Ectodermal cell (in vitro differentiated cells): ENCODE results near the gene VAV3.

Experiments
- H3K27ac ChIP-seq: 2 replicates; pipeline ENCODE4 v1.7.0; 2013; ENCODE audit warnings: mild to moderate bottlenecking, low read depth, low read length; ENCODE audit not compliant: insufficient read depth, poor library complexity, severe bottlenecking
- H3K27me3 ChIP-seq: 2 replicates; pipeline ENCODE4 v1.7.0; 2013; ENCODE audit warnings: mild to moderate bottlenecking, low read length; ENCODE audit not compliant: insufficient read depth, control insufficient read depth, poor library complexity, severe bottlenecking
- H3K36me3 ChIP-seq: one replicate; pipeline ENCODE4 v1.7.0; 2013; ENCODE audit warnings: low read length; ENCODE audit not compliant: control insufficient read depth, insufficient read depth
- H3K4me1 ChIP-seq: one replicate; pipeline ENCODE4 v1.7.0; 2013; ENCODE audit warnings: low read length; ENCODE audit not compliant: control insufficient read depth, insufficient read depth
- H3K4me3 ChIP-seq: 2 replicates; pipeline ENCODE4 v1.7.0; 2013; ENCODE audit warnings: low read depth, low read length, control low read depth; ENCODE audit not compliant: insufficient read depth
- H3K9me3 ChIP-seq: 2 replicates; pipeline ENCODE4 v1.7.0; 2013; ENCODE audit warnings: mild to moderate bottlenecking, low read length, moderate library complexity; ENCODE audit not compliant: control insufficient read depth
- WGBS, 2 experiments: methylation state at CpG; one replicate each; pipeline ENCODE4 v1.1.7; 2013; ENCODE audit warnings: missing lambda C conversion rate in 2 of 2; 5-methylcytosine and 5-hydroxymethylcytosine counted together

The VAV3 gene

DNA sequence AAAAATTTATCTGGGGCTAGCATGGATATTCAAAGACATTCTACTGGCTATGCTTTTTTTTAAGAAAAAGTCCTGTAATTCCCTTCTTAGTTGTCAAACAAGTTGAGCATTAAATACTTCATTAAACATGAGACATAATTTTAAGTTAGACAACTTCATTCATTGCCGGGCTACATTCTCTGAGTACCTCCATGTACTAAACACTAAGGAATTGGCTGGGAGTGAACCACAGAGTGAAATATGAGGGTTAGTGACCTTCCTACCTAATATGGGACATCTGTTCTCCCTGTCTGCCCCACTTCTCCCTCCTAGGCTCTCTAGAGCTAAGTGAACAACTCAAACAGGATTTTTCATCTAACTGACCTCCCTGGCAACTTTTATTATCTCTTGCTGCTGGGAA is 370.4 kb downstream of the VAV3 start:
- Histone ChIP-seq H3K27ac (no peak overlapping the region), H3K36me3 (no peaks in the 10 kb centered on the region), H3K9me3 (no peaks in the 10 kb centered on the region), H3K4me1 (no peaks in the 10 kb centered on the region), H3K27me3 (no peaks in the 10 kb centered on the region), H3K4me3 (no peak overlapping the region)
- WGBS, 2 experiments, result 94 to 100% methylated on average over 1 of the region's 1 CpG

DNA sequence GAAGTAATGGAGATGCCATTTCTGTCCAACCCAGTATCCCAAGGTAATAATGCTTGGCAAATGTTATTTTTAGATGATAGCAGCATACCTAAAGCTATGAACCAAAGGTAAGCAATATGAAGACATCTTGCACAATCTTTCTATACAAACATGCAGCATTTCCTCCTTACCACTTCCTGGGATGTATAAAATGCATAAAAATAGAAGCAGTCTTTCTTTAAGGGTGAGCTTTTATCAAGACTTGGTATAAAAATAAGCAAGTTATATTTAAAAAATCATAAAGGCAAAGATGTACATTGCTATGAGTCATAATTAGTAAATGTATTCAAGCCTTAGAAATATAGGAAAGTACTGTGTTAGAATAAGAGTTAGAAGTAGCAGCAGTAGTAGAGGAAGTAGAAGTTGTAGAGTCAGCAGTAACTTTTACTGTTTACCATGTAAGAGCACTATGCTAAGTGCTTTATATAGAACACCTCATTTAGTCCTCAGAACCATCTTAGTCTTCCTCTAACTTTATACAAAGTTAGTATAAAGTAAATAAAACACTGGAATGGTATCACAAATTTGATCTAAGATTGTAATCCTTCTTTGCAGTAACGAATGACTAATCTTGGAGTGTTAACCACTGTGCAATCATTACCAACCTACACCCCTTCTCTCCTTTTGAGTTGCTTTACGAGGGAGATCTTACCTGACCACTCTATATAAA is 371.3 kb downstream of the VAV3 start:
- no peak overlapping the region for H3K4me3 ChIP-seq
- H3K27me3 ChIP-seq, result no peaks in the 10 kb centered on the region
- H3K9me3 ChIP-seq, result no peaks in the 10 kb centered on the region
- H3K27ac ChIP-seq, result no peak overlapping the region
- H3K36me3 ChIP-seq, result no peaks in the 10 kb centered on the region
- no peaks in the 10 kb centered on the region for H3K4me1 ChIP-seq
- WGBS, 2 experiments, result 88 to 99% methylated on average over 2 of the region's 2 CpGs

DNA sequence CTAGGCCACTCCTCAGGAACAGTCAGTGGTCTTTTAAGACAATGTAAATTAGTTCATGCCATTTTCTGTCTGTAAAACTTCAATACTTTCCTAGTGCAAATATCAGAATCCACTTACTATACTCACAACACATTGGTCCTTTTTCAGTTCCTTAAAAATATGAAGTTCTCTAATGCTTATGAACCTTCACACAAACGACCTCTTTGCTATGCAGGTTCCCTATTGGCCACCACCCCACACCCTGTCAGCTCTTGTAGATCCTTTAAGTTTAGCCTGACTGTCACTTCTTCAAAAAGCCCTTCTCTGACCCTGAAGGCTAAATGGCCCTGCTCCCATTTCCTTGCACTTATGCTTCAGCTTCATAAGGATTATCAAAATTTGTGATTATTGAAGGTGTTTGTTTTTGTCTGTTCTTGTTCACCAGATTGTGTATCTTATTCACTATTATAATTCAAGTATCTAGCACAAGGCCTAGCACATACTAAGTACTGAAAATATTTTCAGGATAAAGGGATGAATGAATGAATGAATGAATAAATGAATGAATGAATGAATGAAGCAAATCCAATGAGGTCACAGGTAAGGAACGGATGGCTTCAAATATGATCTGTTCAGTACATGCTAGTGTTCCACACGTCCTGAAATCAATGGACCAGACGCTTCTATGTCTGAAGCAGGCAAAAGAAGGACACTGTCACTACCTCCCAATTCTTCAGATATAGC is 373.9 kb downstream of the VAV3 start:
- no peaks in the 10 kb centered on the region for H3K4me1 ChIP-seq
- H3K27ac ChIP-seq, result no peak overlapping the region
- H3K36me3 ChIP-seq, result no peaks in the 10 kb centered on the region
- H3K27me3 ChIP-seq, result no peaks in the 10 kb centered on the region
- WGBS, 2 experiments, result 90% methylated on average over 4 of the region's 4 CpGs
- no peaks in the 10 kb centered on the region for H3K9me3 ChIP-seq
- H3K4me3 ChIP-seq, result no peak overlapping the region

DNA sequence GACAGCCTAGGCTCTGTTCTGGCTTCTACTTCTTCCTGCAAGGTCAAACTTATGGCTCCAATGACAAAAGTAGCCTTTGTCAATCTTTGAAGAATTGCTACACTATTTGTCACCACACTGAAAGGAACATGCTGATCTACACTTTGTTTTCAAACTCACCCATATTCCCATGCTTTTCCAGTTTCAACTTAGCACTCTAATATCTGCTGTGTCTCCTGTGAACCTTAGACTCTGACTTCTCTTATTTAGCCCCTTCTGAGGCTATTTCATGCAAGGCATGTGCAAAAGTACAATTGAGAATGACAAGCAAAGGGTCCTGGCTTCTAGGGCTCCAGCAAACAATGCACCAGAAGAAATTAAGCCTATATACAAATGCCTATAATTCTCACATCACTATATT is 374.9 kb downstream of the VAV3 start:
- H3K4me1 ChIP-seq, result no peaks in the 10 kb centered on the region
- H3K27ac ChIP-seq, result no peak overlapping the region
- no peaks in the 10 kb centered on the region for H3K27me3 ChIP-seq
- H3K4me3 ChIP-seq, result no peak overlapping the region
- no peaks in the 10 kb centered on the region for H3K36me3 ChIP-seq
- H3K9me3 ChIP-seq, result no peaks in the 10 kb centered on the region

DNA sequence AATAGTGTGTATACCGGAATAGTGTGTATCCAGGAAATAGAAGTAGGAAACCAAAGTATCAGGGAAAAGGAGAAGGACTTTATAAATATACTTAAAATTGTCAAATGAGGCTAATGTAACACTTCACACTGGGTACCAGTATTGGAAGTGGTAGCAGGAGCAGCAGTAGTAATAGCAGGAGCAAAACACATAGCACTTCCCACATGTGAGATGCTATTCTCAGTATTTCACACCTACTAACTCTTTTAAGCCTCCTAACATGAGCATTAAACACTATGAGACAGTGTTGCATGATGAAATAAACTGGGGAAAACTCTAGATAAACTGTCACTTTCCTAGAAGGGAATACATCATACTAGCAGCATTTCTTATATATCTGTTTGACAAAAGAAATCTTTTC is 376.7 kb downstream of the VAV3 start:
- whole genome bisulfite sequencing, 2 experiments, result 100% methylated on average over 1 of the region's 1 CpG; no CpG with 5 or more reads in 1 of the 2 experiments

DNA sequence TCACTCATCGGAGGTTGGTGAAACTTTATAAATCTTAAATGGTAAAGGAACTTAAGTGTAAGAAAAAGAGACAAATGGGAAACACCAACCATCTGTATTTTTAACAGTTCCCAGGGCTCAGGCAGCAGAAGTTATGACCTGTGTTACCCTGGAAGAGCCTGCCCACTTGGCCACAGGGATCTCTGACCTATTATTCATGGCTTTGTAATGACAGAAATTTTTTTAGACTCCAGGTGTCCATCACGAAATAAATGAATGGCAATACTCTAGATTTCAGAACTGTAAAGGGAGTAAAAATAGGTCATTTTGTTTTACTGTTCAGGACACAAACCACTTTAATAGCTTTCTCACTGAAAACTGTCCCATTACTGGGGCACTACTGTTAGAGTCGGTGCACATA is 389.8 kb downstream of the VAV3 start:
- no peaks in the 10 kb centered on the region for H3K27me3 ChIP-seq
- H3K4me1 ChIP-seq, result no peaks in the 10 kb centered on the region
- no peak overlapping the region for H3K4me3 ChIP-seq
- H3K27ac ChIP-seq, result no peak overlapping the region
- H3K9me3 ChIP-seq, result no peaks in the 10 kb centered on the region
- WGBS, 2 experiments, result 84 to 96% methylated on average over 3 of the region's 3 CpGs
- H3K36me3 ChIP-seq, result no peaks in the 10 kb centered on the region

More for the DNA sequence above, 376.7 kb downstream of the VAV3 start:
- H3K36me3 ChIP-seq, result no peaks in the 10 kb centered on the region
- no peaks in the 10 kb centered on the region for H3K27me3 ChIP-seq
- H3K4me1 ChIP-seq, result no peaks in the 10 kb centered on the region
- no peak overlapping the region for H3K27ac ChIP-seq
- H3K9me3 ChIP-seq, result no peaks in the 10 kb centered on the region
- no peak overlapping the region for H3K4me3 ChIP-seq

DNA sequence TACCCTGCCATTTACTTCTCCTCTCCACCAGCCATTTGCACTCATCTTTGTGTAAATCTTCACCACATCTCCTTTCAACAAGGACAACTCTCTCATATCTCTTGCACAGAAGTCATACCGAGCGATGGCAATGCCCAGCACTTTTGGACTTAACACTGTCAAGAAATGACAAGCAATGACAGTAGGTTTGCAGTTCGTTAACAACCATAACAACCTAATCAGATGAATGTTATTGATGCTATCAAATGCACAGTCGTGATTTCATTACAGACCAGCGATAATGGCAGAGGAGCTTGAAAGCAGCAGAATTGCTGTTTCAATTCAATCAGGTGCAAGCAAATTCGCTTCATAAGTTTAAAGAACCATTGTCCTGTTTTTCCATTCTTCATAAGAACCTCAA is 390.9 kb downstream of the VAV3 start:
- H3K9me3 ChIP-seq, result no peaks in the 10 kb centered on the region
- H3K36me3 ChIP-seq, result no peaks in the 10 kb centered on the region
- 94 to 97% methylated on average over 6 of the region's 6 CpGs for WGBS, 2 experiments
- no peak overlapping the region for H3K4me3 ChIP-seq
- no peaks in the 10 kb centered on the region for H3K4me1 ChIP-seq
- H3K27ac ChIP-seq, result no peak overlapping the region
- no peaks in the 10 kb centered on the region for H3K27me3 ChIP-seq

DNA sequence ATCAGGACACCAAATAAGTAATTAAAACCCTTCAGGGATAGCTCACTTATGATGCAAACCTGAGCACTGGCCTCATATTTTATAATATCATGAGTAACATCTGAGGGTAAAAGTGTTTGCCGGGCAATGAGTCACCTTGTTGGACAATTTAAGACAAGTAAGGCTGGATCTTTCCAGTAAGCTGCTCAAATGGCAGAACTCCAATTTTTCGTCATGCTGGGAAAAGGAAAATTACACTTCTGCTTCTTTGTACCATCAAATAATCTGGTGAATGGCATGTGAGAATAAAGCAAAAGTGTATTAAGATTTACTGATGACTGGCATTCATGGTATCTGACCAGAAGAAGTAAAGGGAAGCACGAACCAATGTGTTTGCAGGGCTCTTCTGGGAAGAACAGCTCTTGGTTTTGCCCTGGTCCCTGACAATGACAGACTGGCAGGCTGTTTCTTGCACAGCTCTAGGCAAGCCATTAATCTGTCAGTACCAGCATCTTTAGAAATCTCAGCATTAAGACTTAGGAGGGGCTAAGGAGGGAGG is 392.2 kb downstream of the VAV3 start:
- Histone ChIP-seq H3K27ac (no peak overlapping the region), H3K4me3 (no peak overlapping the region), H3K27me3 (no peaks in the 10 kb centered on the region), H3K9me3 (no peaks in the 10 kb centered on the region), H3K4me1 (no peaks in the 10 kb centered on the region), H3K36me3 (no peaks in the 10 kb centered on the region)
- 93 to 98% methylated on average over 3 of the region's 3 CpGs for WGBS, 2 experiments

DNA sequence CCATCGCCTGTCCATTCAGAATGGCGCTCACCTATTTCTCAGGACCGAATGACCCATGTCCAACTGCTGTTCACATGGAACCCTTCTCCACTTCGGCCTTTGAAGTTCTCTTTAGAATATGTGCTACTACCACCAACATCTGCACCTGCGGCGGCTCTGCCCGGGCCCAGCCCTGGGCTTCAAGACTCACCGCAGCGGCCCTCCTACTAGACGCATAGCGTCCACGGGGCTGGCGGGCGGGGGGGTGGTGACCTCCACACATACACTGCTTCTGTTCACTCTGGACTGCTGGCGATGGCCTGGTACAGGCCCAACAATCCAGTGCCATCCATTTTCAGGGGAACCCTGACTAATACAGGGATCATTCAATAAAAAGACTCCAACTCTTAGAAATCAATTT is 394.2 kb downstream of the VAV3 start:
- H3K4me3 ChIP-seq, result no peak overlapping the region
- no peaks in the 10 kb centered on the region for H3K36me3 ChIP-seq
- H3K27ac ChIP-seq, result no peak overlapping the region
- WGBS, 2 experiments, result 95% methylated on average over 15 of the region's 15 CpGs
- H3K27me3 ChIP-seq, result no peaks in the 10 kb centered on the region
- no peaks in the 10 kb centered on the region for H3K9me3 ChIP-seq
- H3K4me1 ChIP-seq, result no peaks in the 10 kb centered on the region

DNA sequence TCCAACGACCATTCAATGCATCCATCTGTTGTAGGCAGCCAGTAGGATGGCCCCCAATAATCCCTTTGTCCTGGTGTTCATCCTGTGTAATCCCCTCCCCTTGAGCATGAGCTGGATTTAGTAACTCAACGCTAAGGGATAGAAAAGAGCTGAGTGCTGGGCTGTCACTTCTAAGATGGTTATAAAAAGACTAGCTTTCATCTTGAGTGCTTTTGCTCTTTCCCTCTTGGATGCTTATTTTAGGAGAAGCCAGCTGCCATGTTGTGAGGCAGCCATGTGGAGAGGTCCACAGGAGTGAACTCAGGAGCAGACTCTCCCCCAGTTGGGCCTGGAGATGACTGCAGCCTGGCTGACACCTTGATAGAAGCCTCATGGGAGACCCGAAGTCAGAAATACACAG is 401.5 kb downstream of the VAV3 start:
- H3K4me3 ChIP-seq, result no peak overlapping the region
- 79 to 81% methylated on average over 3 of the region's 3 CpGs for WGBS, 2 experiments
- no peak overlapping the region for H3K27ac ChIP-seq
- no peaks in the 10 kb centered on the region for H3K36me3 ChIP-seq
- no peaks in the 10 kb centered on the region for H3K9me3 ChIP-seq
- H3K4me1 ChIP-seq, result no peaks in the 10 kb centered on the region
- H3K27me3 ChIP-seq, result no peaks in the 10 kb centered on the region
